ENCODE measurements around the gene SLC2A11.

GRCh38 chr22:23824476-23825245 lies 33.0 kb upstream of the SLC2A11 start:
- TF ChIP-seq CTCF (IDR thresholded peaks at IDR 0.05) = no peak
- TF ChIP-seq POLR2A (IDR thresholded peaks at IDR 0.05) = no peak
